Trophoblast cell (in vitro differentiated cells and primary cell): ENCODE data around the gene CD163L1.

Experiments
- DNase-seq, 2 donors: peaks; one replicate each; pipeline ENCODE4 v3.0.0-alpha.2; 2016
- H2AFZ ChIP-seq: 2 replicates; pipeline ENCODE4 v1.6.1; 2013; ENCODE audit warnings: low read length, moderate library complexity, mild to moderate bottlenecking; ENCODE audit not compliant: insufficient read depth, poor library complexity
- H2AK5ac ChIP-seq: 2 replicates; pipeline ENCODE4 v1.6.1; 2013; ENCODE audit warnings: mild to moderate bottlenecking, low read length
- H2BK120ac ChIP-seq: 2 replicates; pipeline ENCODE4 v1.6.1; 2013; ENCODE audit warnings: low read length, mild to moderate bottlenecking, moderate library complexity; ENCODE audit not compliant: insufficient read depth, poor library complexity
- H2BK12ac ChIP-seq: 2 replicates; pipeline ENCODE4 v1.6.1; 2013; ENCODE audit warnings: mild to moderate bottlenecking, low read length, moderate library complexity
- H2BK5ac ChIP-seq: 2 replicates; pipeline ENCODE4 v1.6.1; 2013; ENCODE audit warnings: low read length, low read depth, moderate library complexity, mild to moderate bottlenecking; ENCODE audit not compliant: poor library complexity
- H3K14ac ChIP-seq: 2 replicates; pipeline ENCODE4 v1.6.1; 2013; ENCODE audit warnings: mild to moderate bottlenecking, low read length
- H3K18ac ChIP-seq: 2 replicates; pipeline ENCODE4 v1.6.1; 2013; ENCODE audit warnings: mild to moderate bottlenecking, low read length
- H3K23ac ChIP-seq: 2 replicates; pipeline ENCODE4 v1.6.1; 2013; ENCODE audit warnings: low read length
- H3K27ac ChIP-seq: 2 replicates; pipeline ENCODE4 v1.5.1; 2013; ENCODE audit warnings: low read depth, mild to moderate bottlenecking, inconsistent platforms, low read length, moderate library complexity
- H3K27me3 ChIP-seq: 2 replicates; pipeline ENCODE4 v1.6.1; 2013; ENCODE audit warnings: inconsistent platforms, mild to moderate bottlenecking, low read length, moderate library complexity; ENCODE audit not compliant: insufficient read depth
- H3K36me3 ChIP-seq, 2 experiments: 1 replicate in 1 of 2; 2 replicates in 1 of 2; pipeline ENCODE4 v1.6.1; 2013; ENCODE audit warnings: low read length in 2 of 2, mild to moderate bottlenecking in 2 of 2, moderate library complexity in 1 of 2; ENCODE audit not compliant: insufficient read depth in 2 of 2, control insufficient read depth in 1 of 2
- H3K4ac ChIP-seq: 2 replicates; pipeline ENCODE4 v1.6.1; 2013; ENCODE audit warnings: low read depth, mild to moderate bottlenecking, low read length, moderate library complexity
- H3K4me1 ChIP-seq, 2 experiments: 1 replicate in 1 of 2; 2 replicates in 1 of 2; pipeline ENCODE4 v1.6.1; 2013; ENCODE audit warnings: low read length in 2 of 2, mild to moderate bottlenecking in 2 of 2, moderate library complexity in 1 of 2; ENCODE audit not compliant: insufficient read depth in 2 of 2, control insufficient read depth in 1 of 2
- H3K4me2 ChIP-seq: 2 replicates; pipeline ENCODE4 v1.6.1; 2013; ENCODE audit warnings: inconsistent platforms, mild to moderate bottlenecking, low read length, moderate library complexity
- H3K4me3 ChIP-seq: 2 replicates; pipeline ENCODE4 v1.5.1; 2013; ENCODE audit warnings: mild to moderate bottlenecking, low read depth, low read length, inconsistent platforms
- H3K79me1 ChIP-seq: one replicate; pipeline ENCODE4 v1.6.1; 2013; ENCODE audit warnings: low read length
- H3K79me2 ChIP-seq: 2 replicates; pipeline ENCODE4 v1.6.1; 2013; ENCODE audit warnings: low read length, mild to moderate bottlenecking; ENCODE audit not compliant: control insufficient read depth, insufficient read depth, poor library complexity
- H3K9ac ChIP-seq: 2 replicates; pipeline ENCODE4 v1.6.1; 2013; ENCODE audit warnings: mild to moderate bottlenecking, low read length
- H3K9me3 ChIP-seq: 2 replicates; pipeline ENCODE4 v1.6.1; 2013; ENCODE audit warnings: low read depth, mild to moderate bottlenecking, control low read depth, inconsistent platforms, low read length; ENCODE audit not compliant: insufficient read depth
- H4K12ac ChIP-seq: 2 replicates; pipeline ENCODE4 v1.6.1; 2013; ENCODE audit warnings: low read depth, mild to moderate bottlenecking, low read length, moderate library complexity
- H4K8ac ChIP-seq: 2 replicates; pipeline ENCODE4 v1.6.1; 2013; ENCODE audit warnings: low read depth, mild to moderate bottlenecking, low read length, moderate library complexity
- H4K91ac ChIP-seq: one replicate; pipeline ENCODE4 v1.6.1; 2013; ENCODE audit warnings: low read depth, mild to moderate bottlenecking, low read length, moderate library complexity
- WGBS: extraction: QIAGEN DNeasy Blood & Tissue Kit; methylation state at CpG from one replicate; pipeline ENCODE4 v1.1.7; 2013; ENCODE audit warnings: missing lambda C conversion rate; ENCODE audit not compliant: insufficient read length, insufficient coverage; ENCODE audit errors: extremely low coverage; 5-methylcytosine and 5-hydroxymethylcytosine counted together

Gene CD163L1

GRCh38 chr12:7396418-7396817 is 47.5 kb downstream of the CD163L1 start:
- H3K18ac ChIP-seq = no peak overlapping the region
- no peak overlapping the region for H2BK12ac ChIP-seq
- no peaks in the 10 kb centered on the region for H3K27me3 ChIP-seq
- H3K4me1 ChIP-seq = no peaks in the 10 kb centered on the region
- no peak overlapping the region for H4K91ac ChIP-seq
- H2AK5ac ChIP-seq = no peak overlapping the region
- H3K79me2 ChIP-seq = no peaks in the 10 kb centered on the region
- H3K9me3 ChIP-seq = peaks cover 2% of the 10 kb centered on the region
- H3K4ac ChIP-seq = no peak overlapping the region
- no peak overlapping the region for H3K27ac ChIP-seq
- H3K79me1 ChIP-seq = no peaks in the 10 kb centered on the region
- no peaks in the 10 kb centered on the region for H3K36me3 ChIP-seq
- no peak overlapping the region for H3K14ac ChIP-seq
- no peak overlapping the region for H3K9ac ChIP-seq
- H3K4me2 ChIP-seq = no peak overlapping the region
- H4K12ac ChIP-seq = no peak overlapping the region
- H3K4me3 ChIP-seq = no peak overlapping the region
- no peak for DNase-seq
- H2AFZ ChIP-seq = no peak overlapping the region
- no peak overlapping the region for H2BK5ac ChIP-seq
- no CpG with 5 or more reads among the region's 3 CpGs for WGBS
- H4K8ac ChIP-seq = no peak overlapping the region
- no peak overlapping the region for H2BK120ac ChIP-seq
- no peak overlapping the region for H3K23ac ChIP-seq

- Histone ChIP-seq H3K79me2 (no peaks in the 10 kb centered on the region), H3K23ac (no peak overlapping the region), H3K9ac (no peak overlapping the region), H3K27me3 (no peaks in the 10 kb centered on the region), H3K14ac (no peak overlapping the region), H2AK5ac (no peak overlapping the region), H3K27ac (no peak overlapping the region), H3K4me1 (no peaks in the 10 kb centered on the region), H4K8ac (no peak overlapping the region), H2BK120ac (no peak overlapping the region), H4K91ac (no peak overlapping the region), H3K9me3 (peaks cover 2% of the 10 kb centered on the region), H3K4me3 (no peak overlapping the region), H3K36me3 (no peaks in the 10 kb centered on the region), H3K4ac (no peak overlapping the region), H2BK12ac (no peak overlapping the region), H2AFZ (no peak overlapping the region), H3K18ac (no peak overlapping the region), H4K12ac (no peak overlapping the region), H3K79me1 (no peaks in the 10 kb centered on the region), H2BK5ac (no peak overlapping the region), H3K4me2 (no peak overlapping the region)
- no peak for DNase-seq
- no CpG with 5 or more reads among the region's 5 CpGs for WGBS
Observed at GRCh38 chr12:7395950-7396349, 48.0 kb downstream of the CD163L1 start.

- Histone ChIP-seq H3K4me3 (no peak overlapping the region), H2BK5ac (no peak overlapping the region), H4K12ac (no peak overlapping the region), H3K4me1 (no peaks in the 10 kb centered on the region), H3K23ac (no peak overlapping the region), H3K9ac (no peak overlapping the region), H3K4me2 (no peak overlapping the region), H3K9me3 (peaks cover 6% of the 10 kb centered on the region), H3K36me3 (no peaks in the 10 kb centered on the region), H3K27me3 (no peaks in the 10 kb centered on the region), H4K91ac (no peak overlapping the region), H3K27ac (no peak overlapping the region), H3K14ac (no peak overlapping the region), H2BK120ac (no peak overlapping the region), H3K79me2 (no peaks in the 10 kb centered on the region), H3K79me1 (no peaks in the 10 kb centered on the region), H2AK5ac (no peak overlapping the region), H2BK12ac (no peak overlapping the region), H4K8ac (no peak overlapping the region), H3K18ac (no peak overlapping the region), H2AFZ (no peak overlapping the region), H3K4ac (no peak overlapping the region)
- WGBS = no CpG with 5 or more reads among the region's 1 CpG
- no peak for DNase-seq
Observed at GRCh38 chr12:7387289-7387688, 56.7 kb downstream of the CD163L1 start.

- H3K4me1 ChIP-seq = no peaks in the 10 kb centered on the region
Observed at GRCh38 chr12:7383157-7383556, 60.8 kb downstream of the CD163L1 start.

More at GRCh38 chr12:7383157-7383556, 60.8 kb downstream of the CD163L1 start:
- no CpG with 5 or more reads among the region's 1 CpG for WGBS
- Histone ChIP-seq H3K4me2 (no peak overlapping the region), H3K4ac (no peak overlapping the region), H4K12ac (no peak overlapping the region), H2BK12ac (no peak overlapping the region), H2AFZ (no peak overlapping the region), H3K79me2 (no peaks in the 10 kb centered on the region), H3K9ac (no peak overlapping the region), H3K14ac (no peak overlapping the region), H3K18ac (no peak overlapping the region), H3K79me1 (no peaks in the 10 kb centered on the region), H3K9me3 (peaks cover 6% of the 10 kb centered on the region), H3K27me3 (no peaks in the 10 kb centered on the region), H3K23ac (no peak overlapping the region), H3K4me3 (no peak overlapping the region), H3K27ac (no peak overlapping the region), H2AK5ac (no peak overlapping the region), H4K91ac (no peak overlapping the region), H4K8ac (no peak overlapping the region), H2BK5ac (no peak overlapping the region), H3K36me3 (no peaks in the 10 kb centered on the region), H2BK120ac (no peak overlapping the region)
- no peak for DNase-seq
